Activated naive CD4-positive, alpha-beta T cell treated with anti-CD3 and anti-CD28 coated beads, Interleukin-2, amount 50 U/mL, for 72 hours (primary cell): ENCODE data around the gene REEP3. TPM values are rescaled to one million over a fixed set of nuclear protein-coding genes. Genes with fewer than 3 reads are reported as not detected.
"Not testable (repeated sequence)": the region's sequence is repeated elsewhere in the genome, so short reads cannot be mapped to it uniquely, and the experiment has no call there.

Experiments
- ATAC-seq, 2 donors: fragments of 150-1000 bp; cut with Tn5 transposase; 2 replicates each; pipeline ENCODE4 v1.10.0; 2021; ENCODE audit warnings: mild to moderate bottlenecking in 2 of 2, moderate library complexity in 2 of 2
- DNase-seq, 2 donors: peaks; one replicate each; pipeline ENCODE4 v3.0.0; 2021 to 2022; ENCODE audit warnings: low spot score in 2 of 2
- H3K27ac Mint-ChIP-seq, 2 donors: one replicate each; pipeline ENCODE4 v1.8.0; 2022; ENCODE audit warnings: mild to moderate bottlenecking in 2 of 2, mixed read lengths in 2 of 2
- H3K36me3 Mint-ChIP-seq, 2 donors: one replicate each; pipeline ENCODE4 v1.8.0; 2022; ENCODE audit warnings: mixed read lengths in 2 of 2
- H3K9me3 Mint-ChIP-seq, 2 donors: one replicate each; pipeline ENCODE4 v1.8.0; 2022; ENCODE audit warnings: mixed read lengths in 2 of 2
- total RNA-seq, 2 donors: library from RNA; stranded (reverse); gene quantifications; one replicate each; pipeline ENCODE4 v1.2.3, GENCODE V29; 2022

Gene REEP3
- total RNA-seq, result 10 to 100 TPM in 1 of 2 donors, 1 to 10 TPM in 1; 6.9 to 15.6 TPM

GRCh38 chr10:63520500-63521415, at the start of gene REEP3:
Gene REEP3, plus strand, starts transcription at chr10:63521401. Its CDS starts 145 bp downstream, at chr10:63521546.
- peaks cover 7 to 13% of the 10 kb centered on the region in 2 donors for H3K36me3 Mint-ChIP-seq
- ATAC-seq, result peak; percentile 85 to 87

GRCh38 chr10:63474488-63474887, 46.7 kb upstream of the REEP3 start:
- H3K36me3 Mint-ChIP-seq, result no peaks in the 10 kb centered on the region
- ATAC-seq (no peak), DNase-seq (no peak)
- H3K27ac Mint-ChIP-seq, result no peak overlapping the region
- H3K9me3 Mint-ChIP-seq, result no peaks in the 10 kb centered on the region

More at GRCh38 chr10:63520500-63521415, at the start of gene REEP3:
- Mint-ChIP-seq H3K9me3 (no peaks in the 10 kb centered on the region), H3K27ac (peak within 1 kb of the TSS; percentile 90 to 93)
- peak; percentile 59 to 75 for DNase-seq

GRCh38 chr10:63477927-63478326, 43.3 kb upstream of the REEP3 start:
- no peaks in the 10 kb centered on the region for H3K36me3 Mint-ChIP-seq
- ATAC-seq (no peak), DNase-seq (no peak)
- H3K27ac Mint-ChIP-seq, result no peak overlapping the region
- no peaks in the 10 kb centered on the region for H3K9me3 Mint-ChIP-seq

GRCh38 chr10:63478564-63478963, 42.6 kb upstream of the REEP3 start:
- DNase-seq (no peak), ATAC-seq (no peak)
- Mint-ChIP-seq H3K27ac (no peak overlapping the region), H3K36me3 (no peaks in the 10 kb centered on the region), H3K9me3 (no peaks in the 10 kb centered on the region)

- ATAC-seq (no peak), DNase-seq (no peak)
- H3K36me3 Mint-ChIP-seq, result no peaks in the 10 kb centered on the region
- H3K9me3 Mint-ChIP-seq, result no peaks in the 10 kb centered on the region
- no peak overlapping the region for H3K27ac Mint-ChIP-seq
These were observed 41.0 kb upstream of the REEP3 start for GRCh38 chr10:63480237-63480636.

GRCh38 chr10:63481815-63482421, 39.3 kb upstream of the REEP3 start:
- no peak for DNase-seq
- ATAC-seq, result no peak
- H3K36me3 Mint-ChIP-seq, result no peaks in the 10 kb centered on the region
- no peaks in the 10 kb centered on the region for H3K9me3 Mint-ChIP-seq
- no peak overlapping the region for H3K27ac Mint-ChIP-seq

GRCh38 chr10:63483983-63484382, 37.2 kb upstream of the REEP3 start:
- ATAC-seq, result no peak
- Mint-ChIP-seq H3K27ac (no peak overlapping the region), H3K36me3 (no peaks in the 10 kb centered on the region), H3K9me3 (no peaks in the 10 kb centered on the region)
- DNase-seq, result no peak

GRCh38 chr10:63487990-63488389, 33.2 kb upstream of the REEP3 start:
- ATAC-seq (no peak), DNase-seq (no peak)
- no peaks in the 10 kb centered on the region for H3K36me3 Mint-ChIP-seq
- no peak overlapping the region for H3K27ac Mint-ChIP-seq
- H3K9me3 Mint-ChIP-seq, result no peaks in the 10 kb centered on the region

GRCh38 chr10:63489838-63490237, 31.4 kb upstream of the REEP3 start:
- Mint-ChIP-seq H3K27ac (no peak overlapping the region), H3K36me3 (no peaks in the 10 kb centered on the region), H3K9me3 (no peaks in the 10 kb centered on the region)
- DNase-seq (no peak), ATAC-seq (no peak)

- ATAC-seq, result no peak
- no peak overlapping the region for H3K27ac Mint-ChIP-seq
- no peaks in the 10 kb centered on the region for H3K36me3 Mint-ChIP-seq
- DNase-seq, result no peak
- H3K9me3 Mint-ChIP-seq, result no peaks in the 10 kb centered on the region
These were observed 29.4 kb upstream of the REEP3 start for GRCh38 chr10:63491588-63492316.

- DNase-seq, H3K36me3 Mint-ChIP-seq, H3K27ac Mint-ChIP-seq, H3K9me3 Mint-ChIP-seq, ATAC-seq: not testable (repeated sequence)
These were observed 28.9 kb upstream of the REEP3 start for GRCh38 chr10:63492317-63492690.

- H3K9me3 Mint-ChIP-seq, result no peaks in the 10 kb centered on the region
- ATAC-seq (no peak), DNase-seq (no peak)
- H3K36me3 Mint-ChIP-seq, result no peaks in the 10 kb centered on the region
- no peak overlapping the region for H3K27ac Mint-ChIP-seq
These were observed 28.2 kb upstream of the REEP3 start for GRCh38 chr10:63493004-63493403.

GRCh38 chr10:63494951-63495350, 26.2 kb upstream of the REEP3 start:
- DNase-seq (no peak), ATAC-seq (no peak)
- no peaks in the 10 kb centered on the region for H3K9me3 Mint-ChIP-seq
- H3K27ac Mint-ChIP-seq, result no peak overlapping the region
- H3K36me3 Mint-ChIP-seq, result no peaks in the 10 kb centered on the region

- Mint-ChIP-seq H3K9me3 (no peaks in the 10 kb centered on the region), H3K36me3 (no peaks in the 10 kb centered on the region), H3K27ac (no peak overlapping the region)
- ATAC-seq (no peak), DNase-seq (no peak)
These were observed 24.6 kb upstream of the REEP3 start for GRCh38 chr10:63496561-63496960.

GRCh38 chr10:63497321-63497720, 23.9 kb upstream of the REEP3 start:
- no peaks in the 10 kb centered on the region for H3K36me3 Mint-ChIP-seq
- no peaks in the 10 kb centered on the region for H3K9me3 Mint-ChIP-seq
- ATAC-seq (no peak), DNase-seq (no peak)
- H3K27ac Mint-ChIP-seq, result no peak overlapping the region

- Mint-ChIP-seq H3K27ac (no peak overlapping the region), H3K9me3 (no peaks in the 10 kb centered on the region), H3K36me3 (no peaks in the 10 kb centered on the region)
- DNase-seq (no peak), ATAC-seq (no peak)
These were observed 22.5 kb upstream of the REEP3 start for GRCh38 chr10:63498665-63499064.

GRCh38 chr10:63500551-63500950, 20.6 kb upstream of the REEP3 start:
- H3K9me3 Mint-ChIP-seq, result not testable (repeated sequence)

More at GRCh38 chr10:63500551-63500950, 20.6 kb upstream of the REEP3 start:
- not testable (repeated sequence) for ATAC-seq, DNase-seq, H3K36me3 Mint-ChIP-seq, H3K27ac Mint-ChIP-seq
